HEK293 (cell line): ENCODE results near the gene NUMBL.

Experiments
- BCL11A ChIP-seq: fragments of 450-650 bp; formaldehyde crosslinking; IDR thresholded peaks from 2 replicates; pipeline ENCODE4 v1.5.1; 2016; ENCODE audit warnings: low read depth, missing biosample characterization, missing genetic modification characterization
- MYNN ChIP-seq: fragments of 450-650 bp; formaldehyde crosslinking; IDR thresholded peaks from 2 replicates; pipeline ENCODE4 v1.5.1; 2016; ENCODE audit warnings: missing biosample characterization, missing genetic modification characterization, borderline replicate concordance
- ZFP41 ChIP-seq: fragments of 450-650 bp; formaldehyde crosslinking; IDR thresholded peaks from 2 replicates; pipeline ENCODE4 v1.5.1; 2016; ENCODE audit warnings: missing biosample characterization, missing genetic modification characterization, borderline replicate concordance
- ZNF133 ChIP-seq: fragments of 450-650 bp; formaldehyde crosslinking; IDR thresholded peaks from 2 replicates; pipeline ENCODE4 v1.5.1; 2016; ENCODE audit warnings: missing biosample characterization, missing genetic modification characterization
- ZNF239 ChIP-seq: fragments of 450-650 bp; formaldehyde crosslinking; IDR thresholded peaks from 2 replicates; pipeline ENCODE4 v1.5.1; 2016; ENCODE audit warnings: missing biosample characterization, missing genetic modification characterization
- TF ChIP-seq, protein P1 (sequence below): fragments of 450-650 bp; formaldehyde crosslinking; IDR thresholded peaks from 2 replicates; pipeline ENCODE4 v1.5.1; 2016; ENCODE audit warnings: missing biosample characterization, missing genetic modification characterization
- TF ChIP-seq, protein P2 (sequence below): fragments of 450-650 bp; formaldehyde crosslinking; IDR thresholded peaks from 2 replicates; pipeline ENCODE4 v1.5.1; 2016; ENCODE audit warnings: missing biosample characterization, missing genetic modification characterization
- TF ChIP-seq, protein P3 (sequence below): fragments of 450-650 bp; formaldehyde crosslinking; IDR thresholded peaks from 2 replicates; pipeline ENCODE4 v1.5.1; 2016; ENCODE audit warnings: missing biosample characterization, missing genetic modification characterization

GRCh38 chr19:40703029-40703755 lies 12.7 kb upstream of the NUMBL start:
- TF ChIP-seq, protein P1, sequence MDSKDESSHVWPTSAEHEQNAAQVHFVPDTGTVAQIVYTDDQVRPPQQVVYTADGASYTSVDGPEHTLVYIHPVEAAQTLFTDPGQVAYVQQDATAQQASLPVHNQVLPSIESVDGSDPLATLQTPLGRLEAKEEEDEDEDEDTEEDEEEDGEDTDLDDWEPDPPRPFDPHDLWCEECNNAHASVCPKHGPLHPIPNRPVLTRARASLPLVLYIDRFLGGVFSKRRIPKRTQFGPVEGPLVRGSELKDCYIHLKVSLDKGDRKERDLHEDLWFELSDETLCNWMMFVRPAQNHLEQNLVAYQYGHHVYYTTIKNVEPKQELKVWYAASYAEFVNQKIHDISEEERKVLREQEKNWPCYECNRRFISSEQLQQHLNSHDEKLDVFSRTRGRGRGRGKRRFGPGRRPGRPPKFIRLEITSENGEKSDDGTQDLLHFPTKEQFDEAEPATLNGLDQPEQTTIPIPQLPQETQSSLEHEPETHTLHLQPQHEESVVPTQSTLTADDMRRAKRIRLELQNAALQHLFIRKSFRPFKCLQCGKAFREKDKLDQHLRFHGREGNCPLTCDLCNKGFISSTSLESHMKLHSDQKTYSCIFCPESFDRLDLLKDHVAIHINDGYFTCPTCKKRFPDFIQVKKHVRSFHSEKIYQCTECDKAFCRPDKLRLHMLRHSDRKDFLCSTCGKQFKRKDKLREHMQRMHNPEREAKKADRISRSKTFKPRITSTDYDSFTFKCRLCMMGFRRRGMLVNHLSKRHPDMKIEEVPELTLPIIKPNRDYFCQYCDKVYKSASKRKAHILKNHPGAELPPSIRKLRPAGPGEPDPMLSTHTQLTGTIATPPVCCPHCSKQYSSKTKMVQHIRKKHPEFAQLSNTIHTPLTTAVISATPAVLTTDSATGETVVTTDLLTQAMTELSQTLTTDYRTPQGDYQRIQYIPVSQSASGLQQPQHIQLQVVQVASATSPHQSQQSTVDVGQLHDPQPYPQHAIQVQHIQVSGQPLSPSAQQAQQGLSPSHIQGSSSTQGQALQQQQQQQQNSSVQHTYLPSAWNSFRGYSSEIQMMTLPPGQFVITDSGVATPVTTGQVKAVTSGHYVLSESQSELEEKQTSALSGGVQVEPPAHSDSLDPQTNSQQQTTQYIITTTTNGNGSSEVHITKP (tag by site-specific recombination): no peak
- TF ChIP-seq MYNN (tag by site-specific recombination) (no peak), ZFP41 (tag by site-specific recombination) (no peak), BCL11A (tag by site-specific recombination) (no peak), ZNF239 (tag by site-specific recombination) (no peak), ZNF133 (tag by site-specific recombination) (no peak)
- TF ChIP-seq, protein P2, sequence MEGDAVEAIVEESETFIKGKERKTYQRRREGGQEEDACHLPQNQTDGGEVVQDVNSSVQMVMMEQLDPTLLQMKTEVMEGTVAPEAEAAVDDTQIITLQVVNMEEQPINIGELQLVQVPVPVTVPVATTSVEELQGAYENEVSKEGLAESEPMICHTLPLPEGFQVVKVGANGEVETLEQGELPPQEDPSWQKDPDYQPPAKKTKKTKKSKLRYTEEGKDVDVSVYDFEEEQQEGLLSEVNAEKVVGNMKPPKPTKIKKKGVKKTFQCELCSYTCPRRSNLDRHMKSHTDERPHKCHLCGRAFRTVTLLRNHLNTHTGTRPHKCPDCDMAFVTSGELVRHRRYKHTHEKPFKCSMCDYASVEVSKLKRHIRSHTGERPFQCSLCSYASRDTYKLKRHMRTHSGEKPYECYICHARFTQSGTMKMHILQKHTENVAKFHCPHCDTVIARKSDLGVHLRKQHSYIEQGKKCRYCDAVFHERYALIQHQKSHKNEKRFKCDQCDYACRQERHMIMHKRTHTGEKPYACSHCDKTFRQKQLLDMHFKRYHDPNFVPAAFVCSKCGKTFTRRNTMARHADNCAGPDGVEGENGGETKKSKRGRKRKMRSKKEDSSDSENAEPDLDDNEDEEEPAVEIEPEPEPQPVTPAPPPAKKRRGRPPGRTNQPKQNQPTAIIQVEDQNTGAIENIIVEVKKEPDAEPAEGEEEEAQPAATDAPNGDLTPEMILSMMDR: no peak
- TF ChIP-seq, protein P3, sequence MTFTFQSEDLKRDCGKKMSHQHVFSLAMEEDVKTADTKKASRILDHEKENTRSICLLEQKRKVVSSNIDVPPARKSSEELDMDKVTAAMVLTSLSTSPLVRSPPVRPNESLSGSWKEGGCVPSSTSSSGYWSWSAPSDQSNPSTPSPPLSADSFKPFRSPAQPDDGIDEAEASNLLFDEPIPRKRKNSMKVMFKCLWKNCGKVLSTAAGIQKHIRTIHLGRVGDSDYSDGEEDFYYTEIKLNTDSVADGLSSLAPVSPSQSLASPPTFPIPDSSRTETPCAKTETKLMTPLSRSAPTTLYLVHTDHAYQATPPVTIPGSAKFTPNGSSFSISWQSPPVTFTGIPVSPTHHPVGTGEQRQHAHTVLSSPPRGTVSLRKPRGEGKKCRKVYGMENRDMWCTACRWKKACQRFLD (tag by site-specific recombination): no peak
